ENCODE results near the gene HACD1. TPM values are rescaled to one million over a fixed set of nuclear protein-coding genes. Genes with fewer than 3 reads are reported as not detected.
A peak's percentile ranks its signal among the peaks of the same experiment; 100 is the strongest.

The HACD1 gene
- total and polyA plus RNA-seq, 2 of the 4 experiments (the other 2 are of a cell fraction): 10.0 to 24.9 TPM

DNA sequence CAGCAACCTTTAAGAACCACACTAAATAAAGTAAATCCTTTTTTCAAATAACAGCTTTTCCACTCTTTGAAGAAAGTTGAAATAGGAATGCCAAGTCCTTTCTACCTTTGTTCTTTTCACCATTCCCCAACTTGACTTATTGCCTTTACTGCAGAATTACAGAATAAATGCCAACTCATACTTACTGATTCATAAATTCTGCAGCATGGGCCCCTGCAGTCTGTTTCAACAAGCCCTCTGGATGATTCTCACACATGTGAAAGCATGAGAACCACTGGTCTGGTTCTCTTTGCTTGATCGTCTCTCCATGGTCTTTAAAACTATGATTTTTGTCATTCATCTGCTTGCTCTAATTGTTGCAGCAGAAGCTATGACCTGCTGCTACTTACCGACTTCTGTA, 56.1 kb downstream of the HACD1 start:
- in situ Hi-C loops (cut with MboI; ENCODE audit: low sequenced_read_pairs): no loop called here
- Histone ChIP-seq H3K36me3 (ENCODE audit: control insufficient read depth, insufficient read depth, low read length) (no peaks in the 10 kb centered on the region), H3K4ac (ENCODE audit: low read depth, low read length) (no peak overlapping the region), H3K56ac (ENCODE audit: extremely low read depth, insufficient read depth, low read length) (no peak overlapping the region), H2BK15ac (ENCODE audit: low read depth, low read length) (no peak overlapping the region; the same call in 2 of the 3 replicates), H3K27ac (ENCODE audit: insufficient read depth, low read length) (no peak overlapping the region), H3K9me1 (ENCODE audit: insufficient read depth, low read length) (no peaks in the 10 kb centered on the region), H4K91ac (ENCODE audit: insufficient read depth, low read depth, low read length) (no peak overlapping the region), H2BK120ac (ENCODE audit: low read depth, low read length) (no peak overlapping the region), H3K9ac (ENCODE audit: low read depth, low read length) (no peak overlapping the region), H4K5ac (ENCODE audit: low read depth, low read length) (no peak overlapping the region), H3K4me1 (ENCODE audit: control insufficient read depth, insufficient read depth, low read length) (peaks cover 2% of the 10 kb centered on the region; the same call in 1 of the 2 replicates), H3K4me2 (ENCODE audit: low read depth, low read length) (no peak overlapping the region), H3K9me3 (ENCODE audit: control insufficient read depth, insufficient read depth, low read length) (no peaks in the 10 kb centered on the region), H2AK5ac (ENCODE audit: low read depth, low read length) (no peak overlapping the region), H2AFZ (replicated peaks; ENCODE audit: low read length, poor library complexity) (no peak overlapping the region), H2BK20ac (ENCODE audit: low read depth, low read length) (no peak overlapping the region), H3K27me3 (ENCODE audit: control insufficient read depth, insufficient read depth, low read length) (no peaks in the 10 kb centered on the region), H4K20me1 (ENCODE audit: insufficient read depth, low read length) (no peaks in the 10 kb centered on the region), H4K8ac (ENCODE audit: low read depth in 2 of 2, low read length in 2 of 2) (no peak overlapping the region), H3K4me3 (ENCODE audit: insufficient read depth, low read depth, low read length) (no peak overlapping the region), H3K79me1 (ENCODE audit: low read depth in 1 of 2, low read length in 2 of 2) (no peaks in the 10 kb centered on the region), H2BK5ac (ENCODE audit: low read depth, low read length, poor library complexity, severe bottlenecking) (no peak overlapping the region), H3K23ac (ENCODE audit: low read depth, low read length) (no peak overlapping the region), H2AK9ac (replicated peaks; ENCODE audit: low read depth, low read length, poor library complexity) (no peak overlapping the region), H3K18ac (ENCODE audit: low read depth, low read length) (no peak overlapping the region), H3K14ac (replicated peaks; ENCODE audit: low read depth, low read length) (no peak overlapping the region)
- POLR2A ChIA-PET (ENCODE audit: unreplicated experiment): no interaction called here
- no TSS peak for BruUV-seq (replicated peaks)
- CTCF ChIA-PET: no interaction called here
- no CpG with 5 or more reads among the region's 2 CpGs for WGBS, 2 experiments (ENCODE audit: extremely low coverage in 2 of 2, insufficient read length in 1 of 2)
- TF ChIP-seq MAZ (IDR thresholded peaks at IDR 0.05; ENCODE audit: borderline replicate concordance, low read depth, low read length): no peak
- no peak for TF ChIP-seq RAD21 (IDR thresholded peaks at IDR 0.05; ENCODE audit: low read length)
- no peak for TF ChIP-seq BHLHE40 (IDR thresholded peaks at IDR 0.05; ENCODE audit: low read depth, low read length)
- TF ChIP-seq POLR2A (IDR thresholded peaks at IDR 0.05; ENCODE audit: low read depth, low read length): no peak
- no peak for TF ChIP-seq MAFK (IDR thresholded peaks at IDR 0.05; ENCODE audit: low read depth, low read length)
- no peak for TF ChIP-seq CEBPB (IDR thresholded peaks at IDR 0.05; ENCODE audit: low read depth, low read length)
- no peak for TF ChIP-seq CHD1 (IDR thresholded peaks at IDR 0.05; ENCODE audit: low read depth, low read length)
- TF ChIP-seq RCOR1 (IDR thresholded peaks at IDR 0.05; ENCODE audit: insufficient replicate concordance, low read length): no peak
- TF ChIP-seq MXI1 (IDR thresholded peaks at IDR 0.05; ENCODE audit: borderline replicate concordance, low read depth, low read length): no peak
- TF ChIP-seq RFX5 (IDR thresholded peaks at IDR 0.05; ENCODE audit: low read depth, low read length): no peak
- TF ChIP-seq SMC3 (IDR thresholded peaks at IDR 0.05; ENCODE audit: low read depth, low read length): no peak
- TF ChIP-seq NFE2L2 (IDR thresholded peaks at IDR 0.05; ENCODE audit: low read depth, low read length): no peak
- TF ChIP-seq, protein P1, sequence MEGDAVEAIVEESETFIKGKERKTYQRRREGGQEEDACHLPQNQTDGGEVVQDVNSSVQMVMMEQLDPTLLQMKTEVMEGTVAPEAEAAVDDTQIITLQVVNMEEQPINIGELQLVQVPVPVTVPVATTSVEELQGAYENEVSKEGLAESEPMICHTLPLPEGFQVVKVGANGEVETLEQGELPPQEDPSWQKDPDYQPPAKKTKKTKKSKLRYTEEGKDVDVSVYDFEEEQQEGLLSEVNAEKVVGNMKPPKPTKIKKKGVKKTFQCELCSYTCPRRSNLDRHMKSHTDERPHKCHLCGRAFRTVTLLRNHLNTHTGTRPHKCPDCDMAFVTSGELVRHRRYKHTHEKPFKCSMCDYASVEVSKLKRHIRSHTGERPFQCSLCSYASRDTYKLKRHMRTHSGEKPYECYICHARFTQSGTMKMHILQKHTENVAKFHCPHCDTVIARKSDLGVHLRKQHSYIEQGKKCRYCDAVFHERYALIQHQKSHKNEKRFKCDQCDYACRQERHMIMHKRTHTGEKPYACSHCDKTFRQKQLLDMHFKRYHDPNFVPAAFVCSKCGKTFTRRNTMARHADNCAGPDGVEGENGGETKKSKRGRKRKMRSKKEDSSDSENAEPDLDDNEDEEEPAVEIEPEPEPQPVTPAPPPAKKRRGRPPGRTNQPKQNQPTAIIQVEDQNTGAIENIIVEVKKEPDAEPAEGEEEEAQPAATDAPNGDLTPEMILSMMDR (conservative IDR thresholded peaks at IDR 0.05; ENCODE audit: low read depth, low read length): no peak
- no peak for TF ChIP-seq FOS (IDR thresholded peaks at IDR 0.05; ENCODE audit: low read depth, low read length)
- TF ChIP-seq, protein P2, sequence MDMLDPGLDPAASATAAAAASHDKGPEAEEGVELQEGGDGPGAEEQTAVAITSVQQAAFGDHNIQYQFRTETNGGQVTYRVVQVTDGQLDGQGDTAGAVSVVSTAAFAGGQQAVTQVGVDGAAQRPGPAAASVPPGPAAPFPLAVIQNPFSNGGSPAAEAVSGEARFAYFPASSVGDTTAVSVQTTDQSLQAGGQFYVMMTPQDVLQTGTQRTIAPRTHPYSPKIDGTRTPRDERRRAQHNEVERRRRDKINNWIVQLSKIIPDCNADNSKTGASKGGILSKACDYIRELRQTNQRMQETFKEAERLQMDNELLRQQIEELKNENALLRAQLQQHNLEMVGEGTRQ (IDR thresholded peaks at IDR 0.05; ENCODE audit: low read depth, low read length): no peak
- no peak for ATAC-seq (ENCODE audit: low read depth)
- intact Hi-C loops (cut with micrococcal nuclease): no loop called here
- dilution Hi-C loops (cut with HindIII; ENCODE audit: low sequenced_read_pairs, unreplicated experiment): no loop called here
- peak; percentile 10 for DNase-seq

All from IMR-90 (cell line).